Natural killer cell (primary cell): Measurements from ENCODE around the gene INTS1. TPM values are rescaled to one million over a fixed set of nuclear protein-coding genes. Genes with fewer than 3 reads are reported as not detected.

Experiments
- ATAC-seq, 3 donors: fragments of 150-1000 bp in 2 of 3; fragments of 200-7000 bp in 1 of 3; cut with Tn5 transposase; 1 replicate in 1 of 3; 2 replicates in 2 of 3; pipeline ENCODE4 v1.10.0; 2021; ENCODE audit warnings: mild to moderate bottlenecking in 2 of 3, moderate library complexity in 2 of 3
- DNase-seq, 2 donors: peaks; one replicate each; pipeline versions ENCODE4 v3.0.0 to v3.0.0-alpha.2; 2013 to 2021; ENCODE audit warnings: mixed read lengths in 1 of 2
- H3K27ac ChIP-seq: one replicate; pipeline ENCODE4 v1.5.1; 2013; ENCODE audit warnings: mild to moderate bottlenecking, low read length
- H3K27me3 ChIP-seq: one replicate; pipeline ENCODE4 v1.6.1; 2013; ENCODE audit warnings: low read length; ENCODE audit not compliant: control insufficient read depth, insufficient read depth
- H3K36me3 ChIP-seq: one replicate; pipeline ENCODE4 v1.6.1; 2013; ENCODE audit warnings: low read length; ENCODE audit not compliant: control insufficient read depth, insufficient read depth
- H3K4me1 ChIP-seq: one replicate; pipeline ENCODE4 v1.6.1; 2013; ENCODE audit warnings: low read length; ENCODE audit not compliant: control insufficient read depth, insufficient read depth
- H3K4me3 ChIP-seq: one replicate; pipeline ENCODE4 v1.5.1; 2013; ENCODE audit warnings: low read length
- H3K9me3 ChIP-seq: one replicate; pipeline ENCODE4 v1.6.1; 2013; ENCODE audit warnings: low read length; ENCODE audit not compliant: control insufficient read depth, insufficient read depth
- H3K27ac Mint-ChIP-seq, 2 donors: one replicate each; pipeline ENCODE4 v1.8.0; 2022; ENCODE audit warnings: mild to moderate bottlenecking in 2 of 2, mixed read lengths in 2 of 2, moderate library complexity in 1 of 2
- H3K27me3 Mint-ChIP-seq, 2 donors: one replicate each; pipeline ENCODE4 v1.8.0; 2022; ENCODE audit warnings: low read depth in 2 of 2, mixed read lengths in 2 of 2
- H3K36me3 Mint-ChIP-seq: one replicate; pipeline ENCODE4 v1.8.0; 2022; ENCODE audit warnings: mixed read lengths
- H3K4me1 Mint-ChIP-seq, 2 donors: one replicate each; pipeline ENCODE4 v1.8.0; 2022; ENCODE audit warnings: mixed read lengths in 2 of 2
- H3K4me3 Mint-ChIP-seq: one replicate; pipeline ENCODE4 v1.8.0; 2022; ENCODE audit warnings: mild to moderate bottlenecking, moderate library complexity, mixed read lengths
- H3K9me3 Mint-ChIP-seq, 2 donors: one replicate each; pipeline ENCODE4 v1.8.0; 2022; ENCODE audit warnings: mixed read lengths in 2 of 2
- WGBS: methylation state at CpG from one replicate; pipeline ENCODE4 v1.1.7; 2013; ENCODE audit warnings: missing lambda C conversion rate; ENCODE audit not compliant: insufficient coverage; 5-methylcytosine and 5-hydroxymethylcytosine counted together
- intact Hi-C: fragments of 100-400 bp; cut with micrococcal nuclease; formaldehyde crosslinking; loops from one replicate; pipeline ENCODE4 v1.14.2; 2022
- total RNA-seq, 4 donors: library from RNA; stranded (reverse); fragments of 120-200 nt in 1 of 4; gene quantifications; one replicate each; pipeline versions ENCODE4 v1.2.3 to v1.2.4, GENCODE V29; 2013 to 2022
- TF ChIP-seq, protein P1 (sequence below): fragments of 200-600 bp; IDR thresholded peaks from one replicate; pipeline ENCODE4 v1.8.0; 2022; ENCODE audit warnings: antibody characterized with exemption

INTS1 gene
- total RNA-seq, 3 donors from 2014 or later (not counting 1 experiment from before 2014, with no cell fraction given) = 92.7 to 115 (median 111) TPM

DNA sequence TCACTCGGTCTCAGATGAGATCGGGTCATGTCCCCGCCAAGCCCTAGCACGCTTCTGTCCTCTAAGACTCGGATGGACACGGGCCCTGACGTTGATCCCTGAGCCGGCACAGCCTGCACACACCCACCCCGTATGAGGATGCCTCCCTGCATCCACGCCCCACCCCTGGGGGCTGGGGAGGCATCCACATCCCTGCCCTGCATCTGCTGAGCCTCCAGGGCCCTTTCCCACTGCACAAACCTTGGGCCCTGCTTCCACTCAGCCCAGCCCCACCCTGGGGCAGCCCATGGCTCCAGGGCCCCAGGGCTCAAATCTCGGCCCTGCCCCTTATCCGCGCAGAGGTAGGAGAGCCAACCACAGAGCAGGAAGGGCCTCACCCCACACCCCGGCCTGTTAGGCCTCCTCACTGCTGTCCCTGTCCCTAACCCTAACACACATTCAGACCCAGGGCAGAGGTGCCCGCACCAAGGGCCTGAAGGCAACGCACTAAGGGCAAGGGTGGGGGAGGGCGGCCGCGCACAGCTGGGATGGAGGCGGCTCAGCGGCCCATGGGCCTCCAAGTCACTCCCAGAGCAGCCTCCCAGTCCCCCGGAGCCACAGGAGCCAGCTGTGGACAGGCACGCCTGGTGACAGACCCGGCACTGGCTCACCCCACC, 35.4 kb downstream of the INTS1 start:
- H3K9me3 Mint-ChIP-seq = no peaks in the 10 kb centered on the region
- H3K4me3 Mint-ChIP-seq = no peak overlapping the region
- TF ChIP-seq, protein P1, sequence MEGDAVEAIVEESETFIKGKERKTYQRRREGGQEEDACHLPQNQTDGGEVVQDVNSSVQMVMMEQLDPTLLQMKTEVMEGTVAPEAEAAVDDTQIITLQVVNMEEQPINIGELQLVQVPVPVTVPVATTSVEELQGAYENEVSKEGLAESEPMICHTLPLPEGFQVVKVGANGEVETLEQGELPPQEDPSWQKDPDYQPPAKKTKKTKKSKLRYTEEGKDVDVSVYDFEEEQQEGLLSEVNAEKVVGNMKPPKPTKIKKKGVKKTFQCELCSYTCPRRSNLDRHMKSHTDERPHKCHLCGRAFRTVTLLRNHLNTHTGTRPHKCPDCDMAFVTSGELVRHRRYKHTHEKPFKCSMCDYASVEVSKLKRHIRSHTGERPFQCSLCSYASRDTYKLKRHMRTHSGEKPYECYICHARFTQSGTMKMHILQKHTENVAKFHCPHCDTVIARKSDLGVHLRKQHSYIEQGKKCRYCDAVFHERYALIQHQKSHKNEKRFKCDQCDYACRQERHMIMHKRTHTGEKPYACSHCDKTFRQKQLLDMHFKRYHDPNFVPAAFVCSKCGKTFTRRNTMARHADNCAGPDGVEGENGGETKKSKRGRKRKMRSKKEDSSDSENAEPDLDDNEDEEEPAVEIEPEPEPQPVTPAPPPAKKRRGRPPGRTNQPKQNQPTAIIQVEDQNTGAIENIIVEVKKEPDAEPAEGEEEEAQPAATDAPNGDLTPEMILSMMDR = no peak

DNA sequence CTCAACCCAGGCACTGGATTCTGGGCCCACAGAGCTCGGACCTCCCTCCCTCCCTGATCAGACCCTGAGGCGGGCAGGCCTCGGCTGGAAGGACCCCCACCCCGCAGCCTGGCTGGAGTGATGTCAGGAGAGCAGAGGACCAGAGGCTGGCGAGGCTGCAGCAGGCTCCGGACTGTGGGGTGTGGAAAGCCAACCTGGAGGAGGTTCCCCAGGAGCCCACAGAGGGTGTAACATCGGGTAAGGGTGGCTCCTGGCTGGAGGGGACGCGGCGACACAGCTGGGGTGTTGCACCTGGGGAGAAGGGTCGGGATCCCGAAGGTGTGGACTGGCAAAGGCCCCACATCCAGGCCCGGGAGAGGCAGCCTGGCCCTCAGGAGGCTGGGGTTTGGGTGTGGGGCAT, 36.0 kb downstream of the INTS1 start:
- Mint-ChIP-seq H3K4me1 (peaks cover 0 to 5% of the 10 kb centered on the region in 2 donors), H3K9me3 (no peaks in the 10 kb centered on the region), H3K4me3 (no peak overlapping the region), H3K27me3 (no peaks in the 10 kb centered on the region), H3K27ac (peak overlapping the region in 1 of 2 donors; percentile 24), H3K36me3 (no peaks in the 10 kb centered on the region)
- H3K27me3 ChIP-seq = no peaks in the 10 kb centered on the region
- ATAC-seq (no peak), DNase-seq (no peak)
- H3K4me3 ChIP-seq = no peak overlapping the region
- H3K36me3 ChIP-seq = peaks cover 12% of the 10 kb centered on the region
- TF ChIP-seq, protein P1 = no peak
- no peak overlapping the region for H3K27ac ChIP-seq
- no peaks in the 10 kb centered on the region for H3K9me3 ChIP-seq
- H3K4me1 ChIP-seq = no peaks in the 10 kb centered on the region
- WGBS = 96% methylated on average over 13 of the region's 13 CpGs
- intact Hi-C loops = no loop called here

More for the DNA sequence above, 35.4 kb downstream of the INTS1 start:
- peaks cover 18% of the 10 kb centered on the region for H3K36me3 ChIP-seq
- Mint-ChIP-seq H3K27me3 (no peaks in the 10 kb centered on the region), H3K4me1 (peaks cover 0 to 5% of the 10 kb centered on the region in 2 donors), H3K36me3 (no peaks in the 10 kb centered on the region), H3K27ac (no peak overlapping the region)
- H3K27ac ChIP-seq = no peak overlapping the region
- H3K27me3 ChIP-seq = no peaks in the 10 kb centered on the region
- no peak overlapping the region for H3K4me3 ChIP-seq
- no peaks in the 10 kb centered on the region for H3K4me1 ChIP-seq
- no peak for ATAC-seq
- intact Hi-C loops = no loop called here
- no peaks in the 10 kb centered on the region for H3K9me3 ChIP-seq
- 94% methylated on average over 24 of the region's 24 CpGs for WGBS
- DNase-seq = no peak

DNA sequence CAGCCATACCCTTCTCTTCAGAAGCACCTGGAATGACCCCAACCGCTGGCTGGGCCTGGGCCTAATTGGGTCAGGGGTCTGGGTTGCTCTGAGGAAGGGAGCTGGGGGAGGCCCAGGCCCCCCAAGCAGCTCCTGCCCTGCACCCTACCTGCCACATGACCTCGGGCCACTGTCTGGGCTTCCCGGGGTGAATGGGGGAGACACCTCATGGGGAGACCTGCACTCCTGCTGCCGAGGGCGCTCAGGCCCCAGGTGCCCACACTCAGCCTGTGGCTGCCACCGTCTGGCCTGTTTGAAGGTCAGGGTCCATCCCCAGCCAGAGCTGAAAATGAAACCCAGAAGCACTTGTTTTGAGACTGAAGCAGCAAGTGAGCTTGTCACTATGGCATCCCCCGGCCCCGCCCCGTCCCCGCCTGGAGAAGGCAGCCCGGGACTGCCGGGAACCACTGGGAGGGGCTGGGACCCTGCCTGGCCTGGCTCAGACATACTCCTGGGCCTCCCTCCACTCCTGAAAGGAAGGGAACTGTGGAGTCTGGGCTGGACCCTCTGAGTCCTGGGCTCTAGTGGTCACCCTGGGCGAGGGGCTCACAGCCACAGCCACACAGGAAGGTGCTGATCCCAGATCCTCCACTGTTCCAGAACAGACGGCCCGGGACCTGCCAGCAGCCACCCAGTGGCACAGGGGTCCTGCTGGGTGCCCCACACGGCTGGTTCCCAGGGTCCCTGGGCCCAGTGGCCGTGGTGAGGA, 37.5 kb downstream of the INTS1 start:
- no peaks in the 10 kb centered on the region for H3K9me3 ChIP-seq
- TF ChIP-seq, protein P1 = no peak
- H3K4me1 ChIP-seq = no peaks in the 10 kb centered on the region
- H3K36me3 ChIP-seq = peaks cover 2% of the 10 kb centered on the region
- H3K4me3 ChIP-seq = no peak overlapping the region
- Mint-ChIP-seq H3K27ac (no peak overlapping the region), H3K4me1 (peaks cover 5 to 10% of the 10 kb centered on the region in 2 donors), H3K27me3 (no peaks in the 10 kb centered on the region), H3K9me3 (no peaks in the 10 kb centered on the region), H3K36me3 (no peaks in the 10 kb centered on the region), H3K4me3 (no peak overlapping the region)
- 70% methylated on average over 17 of the region's 17 CpGs for WGBS
- no peak for DNase-seq
- peak in 1 of 3 donors; percentile 11 for ATAC-seq
- intact Hi-C loops = no loop called here
- H3K27ac ChIP-seq = no peak overlapping the region
- H3K27me3 ChIP-seq = no peaks in the 10 kb centered on the region
